GM18498 (cell line): Measurements from ENCODE around the gene CRNKL1.
"Not testable (repeated sequence)": the region's sequence is repeated elsewhere in the genome, so short reads cannot be mapped to it uniquely, and the experiment has no call there.

Experiments used
- ATAC-seq: cut with Tn5 transposase; IDR thresholded peaks from one replicate; pipeline ENCODE4 v1.9.1; 2021; ENCODE audit warnings: mild to moderate bottlenecking, moderate library complexity; ENCODE audit not compliant: unreplicated experiment

Gene CRNKL1

DNA sequence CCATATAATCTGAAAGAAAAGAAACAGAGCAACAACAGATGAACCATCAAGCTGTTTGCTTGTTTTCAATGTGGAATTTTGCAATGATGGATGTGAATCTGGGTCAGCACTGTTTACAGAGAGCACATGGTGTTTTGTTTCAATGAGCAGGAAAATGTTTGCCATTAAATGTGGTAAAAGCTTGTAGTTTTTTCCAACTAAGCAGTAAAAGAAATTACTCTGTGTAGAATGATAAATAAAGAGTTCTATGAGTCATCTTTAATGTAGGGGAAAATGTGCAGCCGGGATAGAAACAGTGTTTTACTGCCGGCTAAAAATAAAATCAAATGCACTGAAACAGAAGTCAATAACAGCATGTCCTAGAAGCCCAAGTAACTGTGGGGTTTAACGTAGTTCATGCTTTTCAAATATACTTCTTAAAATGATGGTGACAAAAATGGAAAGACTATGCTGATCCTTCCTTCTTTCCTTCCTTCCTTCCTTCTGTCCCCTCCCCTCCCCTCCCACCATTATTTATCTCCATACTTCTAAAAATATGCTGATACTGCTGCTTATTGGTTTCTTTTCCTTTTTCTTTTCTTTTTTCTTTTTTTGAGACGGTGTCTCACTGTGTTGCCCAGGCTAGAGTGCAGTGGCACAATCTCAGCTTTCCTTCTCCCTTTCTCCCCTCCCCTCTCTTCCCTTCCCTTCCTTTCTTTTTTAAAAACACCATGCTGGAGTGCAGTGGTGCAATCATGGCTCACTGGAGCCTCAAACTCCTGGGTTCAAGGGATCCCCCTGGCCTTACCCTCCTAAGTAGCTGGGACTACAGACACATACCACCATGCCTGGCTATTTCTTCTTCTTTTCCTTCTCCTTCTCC lies 41.4 kb downstream of the CRNKL1 start:
- no peak for ATAC-seq

DNA sequence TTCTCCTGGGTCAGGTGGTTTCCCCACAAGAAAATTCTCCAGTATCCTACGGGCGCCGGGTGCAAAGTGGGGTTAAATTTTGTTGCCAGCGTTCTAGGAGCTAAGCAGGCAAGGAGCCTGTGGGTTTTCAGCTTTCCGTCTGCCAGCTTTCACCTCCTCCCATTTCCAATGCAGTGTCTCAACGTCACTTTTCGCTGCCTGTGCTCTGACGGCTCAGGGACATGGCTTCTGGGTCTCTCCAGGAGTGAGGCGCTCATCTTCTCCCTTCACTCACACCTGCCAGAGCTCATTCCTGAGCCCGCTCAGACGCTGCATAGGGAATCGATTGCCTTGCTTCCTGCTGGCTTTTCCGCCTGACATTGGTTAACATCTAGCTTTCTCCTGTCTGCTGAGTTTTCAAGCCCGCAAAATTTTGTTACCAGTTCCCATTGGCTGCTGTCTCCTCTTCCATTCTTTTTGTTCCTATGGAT lies 42.4 kb downstream of the CRNKL1 start:
- ATAC-seq = no peak

DNA sequence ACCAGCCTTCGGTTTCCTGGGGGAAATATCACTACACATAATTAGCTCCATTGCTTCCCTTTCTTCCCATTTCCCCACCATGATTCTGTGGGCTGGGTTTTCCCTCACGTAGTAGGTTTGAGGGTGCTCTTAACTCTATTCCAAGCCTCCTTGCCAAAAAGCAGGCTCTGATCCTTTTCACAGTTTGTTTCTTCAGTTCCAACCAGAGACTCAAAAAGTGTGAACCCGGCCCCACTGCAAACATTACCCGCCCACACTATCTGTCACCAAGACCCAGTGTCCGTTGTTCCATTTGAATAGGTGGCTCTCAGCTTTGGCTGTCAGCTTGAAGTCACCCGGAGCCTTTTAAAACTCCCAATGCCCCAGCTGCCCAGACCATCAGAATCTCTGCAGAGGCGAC lies 46.9 kb downstream of the CRNKL1 start:
- no peak for ATAC-seq

DNA sequence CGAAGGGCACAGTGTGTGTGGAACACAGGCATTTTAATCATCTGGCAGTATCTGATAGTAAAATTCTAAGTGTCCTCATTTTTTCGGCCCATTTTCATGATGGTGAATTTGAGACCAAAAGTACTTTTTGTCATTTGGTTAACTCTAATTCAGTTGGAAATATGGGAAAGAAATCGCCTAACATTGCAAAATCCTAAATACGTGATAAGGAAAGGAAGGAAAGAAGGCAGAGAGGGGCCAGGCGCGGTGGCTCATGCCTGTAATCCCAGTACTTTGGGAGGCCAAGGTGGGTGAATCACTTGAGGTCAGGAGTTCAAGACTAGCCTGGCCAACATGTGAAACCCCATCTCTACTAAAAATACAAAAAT lies 48.3 kb downstream of the CRNKL1 start:
- ATAC-seq = not testable (repeated sequence)

DNA sequence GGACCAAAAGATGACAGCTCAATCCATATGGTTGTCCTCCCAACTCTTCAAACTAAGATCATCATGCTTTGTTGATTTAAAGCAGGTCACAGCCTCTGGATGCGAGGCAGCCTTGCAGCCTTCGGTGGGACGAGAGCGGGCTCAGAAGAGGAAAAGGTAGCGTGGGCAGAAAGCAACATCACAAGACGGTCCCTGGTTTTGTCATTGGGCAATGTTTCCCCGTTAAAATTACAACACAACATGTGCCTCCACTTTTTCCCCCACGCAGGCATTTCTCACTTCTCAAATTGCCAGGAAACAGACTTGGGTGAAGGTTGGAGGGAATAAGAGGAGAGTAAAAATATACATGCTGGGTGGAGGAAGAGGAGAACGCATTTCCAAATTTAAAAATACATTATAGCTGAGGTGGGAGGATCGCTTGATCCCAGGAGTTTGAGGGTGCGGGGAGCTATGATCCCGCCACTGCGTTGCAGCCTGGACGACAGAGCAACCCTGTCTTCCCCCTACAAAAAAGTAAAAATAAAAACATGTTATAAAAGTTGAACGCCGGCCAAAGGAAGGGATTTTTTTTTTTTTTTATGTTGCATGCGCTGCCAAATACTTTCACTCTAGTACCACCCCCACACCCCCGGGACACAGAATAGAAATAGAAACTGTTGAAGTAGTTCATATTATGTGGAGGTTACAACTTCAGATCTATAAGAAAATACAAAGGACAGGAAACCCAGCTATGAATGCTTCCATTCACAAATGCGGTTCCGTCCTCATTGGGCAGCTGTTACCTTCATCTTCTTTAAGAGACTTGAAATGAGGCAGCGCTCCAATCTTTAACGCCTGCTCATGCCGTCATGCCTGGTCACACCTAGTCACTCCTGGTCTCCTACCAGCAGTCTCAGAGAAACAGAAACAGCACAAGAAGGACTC lies 49.0 kb downstream of the CRNKL1 start:
- ATAC-seq = no peak

DNA sequence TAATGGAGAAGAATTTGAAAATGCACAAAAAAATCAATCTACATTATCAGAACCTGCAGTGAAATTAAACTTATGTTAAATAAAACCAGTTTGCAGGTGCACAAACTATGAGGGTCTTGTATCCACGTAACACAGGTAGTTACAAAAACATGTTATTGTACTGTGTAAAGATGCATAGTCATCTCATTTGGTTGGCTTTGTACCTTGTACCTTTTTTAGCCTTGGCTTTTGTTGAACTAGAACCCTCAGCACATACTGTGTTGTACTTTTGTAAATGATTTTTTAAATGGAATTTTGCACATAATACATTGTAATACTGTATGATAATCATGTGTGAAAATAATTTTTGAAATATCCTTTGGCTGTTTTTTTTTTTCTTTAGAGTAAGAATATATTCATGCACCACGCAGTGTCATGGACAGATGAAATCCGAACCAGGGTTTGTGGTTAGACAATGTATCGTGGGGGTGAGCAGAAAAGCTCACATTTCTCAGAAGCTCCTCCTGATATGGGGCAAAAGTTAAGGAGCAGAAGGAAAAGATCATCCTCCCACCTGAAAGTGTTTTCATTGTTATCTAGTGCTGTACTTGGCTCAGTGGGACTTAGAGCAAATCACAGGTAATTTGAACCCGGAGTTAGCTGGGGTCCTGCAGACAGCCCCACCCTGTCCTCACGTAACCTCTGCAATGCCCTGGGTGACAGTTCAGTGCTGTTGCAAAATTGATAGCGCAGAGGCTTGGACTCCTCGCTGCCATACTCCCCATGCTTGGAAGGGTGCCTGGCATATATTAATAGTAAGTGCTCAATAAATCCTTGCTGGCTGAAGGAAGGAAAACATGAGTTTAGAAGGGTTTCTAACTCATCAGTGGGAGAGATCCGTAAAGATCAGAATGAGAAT lies 49.9 kb downstream of the CRNKL1 start:
- no peak for ATAC-seq

DNA sequence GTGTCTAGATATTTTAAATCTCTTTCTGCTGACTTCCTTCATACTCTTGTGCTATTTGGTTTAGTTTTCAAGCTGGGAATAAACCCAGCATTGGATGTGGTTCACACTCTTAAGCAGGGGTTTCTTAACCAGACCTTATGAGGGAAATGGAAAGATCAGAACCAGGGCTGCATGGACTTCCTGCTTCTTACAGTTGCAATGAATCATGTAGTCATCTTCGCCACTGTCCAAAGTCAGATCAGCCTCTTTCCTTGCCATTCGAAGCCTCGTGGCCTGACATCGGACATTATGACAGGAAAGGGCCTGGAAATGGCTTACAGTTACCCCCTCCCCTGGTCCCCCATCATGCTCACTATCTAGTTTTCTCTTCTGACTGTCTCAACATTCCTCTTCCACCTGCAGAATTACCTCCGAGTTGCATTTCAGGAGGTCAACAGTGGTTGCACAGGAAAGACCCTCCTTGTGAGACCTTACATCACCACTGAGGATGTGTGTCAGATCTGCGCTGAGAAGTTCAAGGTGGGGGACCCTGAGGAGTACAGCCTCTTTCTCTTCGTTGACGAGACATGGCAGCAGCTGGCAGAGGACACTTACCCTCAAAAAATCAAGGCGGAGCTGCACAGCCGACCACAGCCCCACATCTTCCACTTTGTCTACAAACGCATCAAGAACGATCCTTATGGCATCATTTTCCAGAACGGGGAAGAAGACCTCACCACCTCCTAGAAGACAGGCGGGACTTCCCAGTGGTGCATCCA lies 51.9 kb downstream of the CRNKL1 start:
- ATAC-seq = no peak

DNA sequence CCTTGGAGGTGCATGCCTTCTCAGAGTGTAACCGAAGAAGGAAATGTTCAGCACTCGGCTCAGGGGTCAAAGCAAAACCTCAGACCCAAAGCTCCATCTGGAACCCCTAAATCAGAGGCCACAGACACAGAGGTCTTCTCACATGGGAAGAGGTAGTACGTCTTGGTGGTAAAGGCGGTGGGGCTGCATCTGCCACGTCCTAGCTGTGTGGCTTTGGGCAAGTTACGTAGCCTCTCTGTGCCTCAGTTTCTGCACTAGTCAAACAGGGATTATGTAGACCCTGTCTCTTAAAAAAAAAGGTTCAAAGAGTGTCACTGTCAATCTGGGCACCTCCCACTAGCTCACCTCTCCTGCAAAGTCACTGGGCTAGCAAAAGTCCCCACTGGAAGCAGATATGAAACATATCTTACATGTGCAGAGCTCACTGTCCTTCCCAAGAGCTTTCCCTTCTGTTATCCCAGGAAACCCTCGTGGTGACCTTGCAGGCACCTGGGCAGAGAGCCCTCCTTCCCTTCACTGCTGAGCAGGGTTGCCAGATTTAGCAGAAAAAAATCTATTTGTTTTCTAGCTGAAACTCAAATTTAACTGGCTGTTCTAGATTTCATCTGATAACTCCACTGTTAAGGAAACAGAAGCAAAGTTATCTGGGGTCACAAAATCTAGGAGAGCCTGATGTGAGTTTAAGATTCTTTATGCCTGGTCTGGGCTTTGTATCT lies 53.1 kb downstream of the CRNKL1 start:
- no peak for ATAC-seq

DNA sequence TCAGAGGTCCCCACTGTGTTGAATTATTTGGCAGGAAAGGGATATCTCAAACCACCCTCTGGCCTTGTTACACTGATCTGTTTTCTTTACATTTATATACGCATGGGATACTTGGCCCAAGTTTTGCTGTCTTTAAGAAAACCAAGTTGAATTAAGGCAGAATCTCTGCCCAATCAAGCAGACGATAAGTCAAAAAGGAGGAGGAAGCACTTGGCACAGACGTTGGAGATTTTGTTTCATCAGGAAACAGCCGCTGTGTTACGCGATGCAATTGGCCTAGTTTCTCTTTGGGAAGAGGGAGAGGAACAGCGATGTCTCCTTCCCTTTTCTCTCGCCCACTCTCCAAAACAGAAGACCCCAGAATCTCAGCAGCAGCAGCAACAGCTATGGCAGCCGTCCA lies 55.3 kb downstream of the CRNKL1 start:
- no peak for ATAC-seq

DNA sequence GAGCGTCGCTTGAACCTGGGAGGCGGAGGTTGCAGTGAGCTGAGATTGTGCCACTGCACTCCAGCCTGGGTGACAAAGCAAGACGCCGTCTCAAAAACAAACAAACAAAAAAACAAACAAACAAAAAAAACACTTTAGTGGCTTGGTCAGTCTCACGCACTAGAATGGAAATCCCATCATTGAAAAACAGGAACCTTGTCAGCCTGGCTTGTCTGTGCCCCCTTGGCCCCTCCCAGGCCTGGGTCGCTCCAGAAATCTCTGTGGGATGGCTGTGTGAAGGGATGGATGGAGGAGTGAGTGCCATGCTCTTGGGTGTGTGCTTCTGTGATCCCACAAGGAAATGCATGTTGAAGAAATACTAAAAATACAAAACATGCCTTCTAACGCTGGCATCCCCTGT lies 56.0 kb downstream of the CRNKL1 start:
- no peak for ATAC-seq

DNA sequence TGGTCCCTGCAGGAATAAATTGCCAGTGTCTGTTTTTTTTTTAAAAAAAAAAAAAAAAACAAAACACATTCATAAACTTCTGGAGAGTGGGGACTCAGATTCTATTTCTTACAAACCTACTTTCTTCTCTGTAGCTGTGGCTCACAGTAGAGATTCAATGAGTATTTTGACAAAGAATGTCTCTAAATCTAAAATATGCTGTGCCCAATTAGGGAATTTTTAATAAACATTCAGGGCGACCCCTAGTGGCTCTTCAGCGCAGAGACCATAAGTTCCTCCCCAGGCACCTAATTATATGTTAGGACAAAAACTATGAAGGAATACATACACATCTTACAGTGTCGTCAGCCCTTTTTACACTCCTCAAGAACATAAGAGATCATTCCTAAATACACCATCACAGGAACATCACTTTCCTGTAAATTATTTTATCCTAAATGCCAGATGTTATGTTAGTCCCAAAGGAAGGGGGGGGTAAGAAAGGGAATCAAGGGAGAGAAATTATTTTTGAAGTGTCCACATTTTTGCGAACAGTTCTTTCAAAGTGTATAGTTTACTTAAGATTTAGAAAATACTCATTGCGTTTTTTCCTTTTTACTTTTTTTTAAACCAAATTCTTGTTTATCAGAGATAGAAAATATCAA lies 56.9 kb downstream of the CRNKL1 start:
- ATAC-seq = no peak

DNA sequence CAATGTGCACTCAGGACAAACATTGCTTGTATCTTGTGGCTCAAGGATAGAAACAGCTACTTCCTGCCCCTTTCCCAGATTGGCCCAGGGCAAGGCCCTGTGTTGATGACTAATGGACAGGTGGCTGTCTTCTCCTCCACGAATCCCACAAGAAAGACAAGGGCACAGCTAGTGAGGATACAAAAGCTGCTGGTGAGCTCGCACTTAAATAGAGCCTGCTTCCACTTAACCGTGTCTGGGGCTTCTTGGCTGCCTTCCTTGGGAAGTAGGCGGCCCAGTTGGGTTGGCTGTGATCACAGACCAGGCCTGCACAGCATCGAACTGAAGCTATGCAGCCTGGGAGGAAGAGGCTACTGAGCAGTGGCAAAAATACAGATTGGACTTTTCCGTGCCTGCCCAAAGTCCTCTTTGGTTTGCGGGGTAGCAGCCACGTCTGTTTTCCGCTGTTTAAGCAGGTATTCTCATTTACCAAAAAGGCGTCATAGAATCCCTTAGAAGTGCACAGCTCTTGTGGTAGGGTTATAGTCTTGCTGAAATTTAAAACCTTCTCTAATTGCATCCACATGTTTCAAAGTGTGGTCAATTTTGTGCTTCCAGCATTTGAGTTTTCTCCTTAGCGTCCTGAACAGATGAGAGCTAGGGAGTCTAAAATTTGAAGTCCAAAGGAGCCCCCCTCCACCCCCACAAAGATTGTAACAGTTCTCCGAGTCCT lies 58.2 kb downstream of the CRNKL1 start:
- ATAC-seq = no peak

DNA sequence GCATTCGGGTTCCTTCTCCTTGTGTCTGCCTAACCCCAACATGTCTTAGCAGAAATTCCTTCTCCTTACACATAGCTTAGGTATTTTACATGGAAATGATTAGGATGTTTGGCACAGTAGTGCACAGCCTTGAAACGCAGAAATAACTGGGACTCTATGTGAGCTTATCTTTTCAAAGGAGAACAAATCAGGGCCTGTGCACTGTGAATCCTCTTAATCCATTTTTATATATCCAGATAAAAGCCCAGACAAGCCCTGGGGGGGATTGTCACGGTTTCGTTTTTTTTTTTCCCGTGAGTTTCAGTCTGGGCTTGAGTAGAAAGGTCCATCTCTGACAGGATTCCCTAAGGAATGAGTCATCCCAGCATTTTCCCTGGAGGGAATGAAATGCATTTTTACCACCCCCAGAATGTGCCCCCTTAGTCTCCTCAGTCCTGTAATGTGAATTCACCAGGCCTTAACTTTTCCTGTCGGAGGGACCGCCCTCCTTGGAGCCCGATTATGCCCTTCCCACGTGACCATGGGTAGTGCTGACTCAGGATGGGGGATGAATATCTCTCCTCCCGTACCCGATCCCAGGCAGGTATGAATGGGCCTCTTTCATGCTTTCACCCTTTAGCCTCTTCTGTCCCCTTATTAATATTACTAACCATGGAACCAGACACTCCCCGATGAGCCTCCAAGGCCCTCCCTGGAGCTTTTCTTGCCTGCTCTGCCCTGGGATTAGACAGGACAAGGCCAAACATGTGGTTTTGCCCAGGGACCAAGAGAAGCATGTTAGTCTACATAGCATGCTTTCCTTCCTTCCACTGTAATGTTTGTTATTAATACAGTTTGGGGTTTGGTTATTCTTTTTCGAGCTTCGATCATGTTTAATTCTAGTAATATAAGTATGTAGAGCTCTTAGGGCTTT lies 59.0 kb downstream of the CRNKL1 start:
- ATAC-seq = no peak

DNA sequence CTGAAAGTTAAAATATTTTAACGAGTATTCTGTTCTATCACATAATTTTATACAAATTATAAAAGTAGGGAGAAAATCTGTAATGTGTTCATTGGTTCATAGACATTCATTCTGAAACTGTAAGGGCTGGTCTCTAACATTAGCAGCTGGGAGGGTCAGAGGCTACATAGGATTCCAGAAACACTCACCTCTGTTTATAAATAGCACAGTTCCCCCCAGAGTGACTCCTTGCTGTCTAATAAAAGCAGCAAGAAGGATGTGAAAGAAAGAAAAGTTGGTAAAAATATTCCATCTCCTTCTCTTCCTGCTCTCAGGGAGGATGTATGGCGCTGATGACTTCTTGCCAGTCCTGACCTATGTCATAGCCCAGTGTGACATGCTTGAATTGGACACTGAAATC lies 60.4 kb downstream of the CRNKL1 start:
- ATAC-seq = no peak

DNA sequence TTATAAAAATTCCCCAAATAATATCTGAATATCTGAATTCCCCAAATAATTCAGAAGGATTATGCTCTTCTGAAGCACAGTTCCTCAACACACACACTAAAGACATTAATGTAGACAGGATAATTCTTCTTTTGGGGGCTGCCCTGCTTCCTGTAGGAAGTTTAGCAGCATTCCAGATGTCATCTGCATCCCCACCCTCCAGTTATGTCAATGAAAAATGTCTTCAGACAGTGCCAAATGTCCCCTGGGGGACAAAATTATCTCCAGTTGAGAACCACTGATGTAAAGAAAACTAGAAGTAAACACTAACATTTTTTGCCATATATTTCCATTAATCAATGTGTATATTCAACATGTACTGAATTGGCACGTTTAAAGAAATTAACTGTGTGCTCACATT lies 61.0 kb downstream of the CRNKL1 start:
- no peak for ATAC-seq

DNA sequence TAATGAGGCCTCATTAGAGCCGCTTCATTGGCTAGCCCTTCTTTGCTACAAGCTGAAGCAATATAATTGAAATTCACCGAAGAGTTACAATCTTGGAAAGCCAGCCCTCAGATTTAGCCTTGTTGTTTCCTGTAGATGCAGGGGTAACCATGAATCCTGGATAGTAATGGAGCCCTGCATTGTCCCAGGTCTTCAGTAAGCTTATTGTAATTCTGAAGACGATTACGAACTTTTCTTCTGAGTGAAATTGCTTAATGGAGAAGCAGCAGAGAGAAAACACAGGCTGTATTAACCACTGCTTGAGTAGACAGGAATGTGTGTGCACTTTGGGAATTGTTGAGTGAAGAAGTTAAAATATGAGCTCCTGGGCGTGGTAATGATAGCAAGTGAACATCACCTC lies 61.4 kb downstream of the CRNKL1 start:
- ATAC-seq = no peak

DNA sequence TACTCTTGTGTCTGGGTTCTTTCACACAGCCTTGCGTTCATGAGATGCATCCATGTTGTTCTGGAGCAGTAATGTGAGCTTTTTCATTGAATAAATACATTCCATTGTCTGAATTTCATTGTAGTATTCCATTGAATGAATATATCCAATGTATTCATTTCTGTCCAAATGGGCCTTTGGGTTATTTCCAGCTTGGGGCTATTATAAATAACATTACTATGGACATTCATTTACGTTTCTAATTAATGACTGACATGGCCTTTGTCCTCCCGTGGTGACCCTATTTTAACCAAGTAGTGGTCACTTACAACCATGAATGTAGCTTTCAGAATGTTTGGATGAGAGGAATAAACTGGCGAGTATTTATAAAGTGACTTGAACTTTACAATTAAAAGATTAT lies 65.2 kb downstream of the CRNKL1 start:
- no peak for ATAC-seq
